ENCODE measurements around the gene MACROD1. TPM values are rescaled to one million over a fixed set of nuclear protein-coding genes. Genes with fewer than 3 reads are reported as not detected.
A peak's percentile ranks its signal among the peaks of the same experiment; 100 is the strongest.

The MACROD1 gene
- total and polyA plus RNA-seq, 7 experiments from 2014 or later = 5.4 to 16.2 (median 9.7) TPM

- no peaks in the 10 kb centered on the region for H3K4me1 ChIP-seq (ENCODE audit: control insufficient read depth in 2 of 2, insufficient read depth in 2 of 2, low read length in 2 of 2)
- H3K27me3 Mint-ChIP-seq = no peaks in the 10 kb centered on the region
- no peaks in the 10 kb centered on the region for H3K9me3 Mint-ChIP-seq
- intact Hi-C loops (cut with micrococcal nuclease) = no loop called here
- H3K27me3 ChIP-seq (ENCODE audit: control insufficient read depth in 2 of 2, insufficient read depth in 2 of 2, low read length in 2 of 2) = no peaks in the 10 kb centered on the region
- POLR2A ChIA-PET = interaction anchor here (0.6 kb wide), 1 partner anchor 1314 kb away, joined by 3 read pairs; no protein-coding TSS in a partner anchor
- no peaks in the 10 kb centered on the region for H3K9me3 ChIP-seq (ENCODE audit: control insufficient read depth in 2 of 3, low read length in 3 of 3)
- no peaks in the 10 kb centered on the region for H3K36me3 Mint-ChIP-seq
- H3K4me3 ChIP-seq (ENCODE audit: low read length) = no peak overlapping the region
- H3K27ac ChIP-seq (ENCODE audit: low read depth, low read length) = no peak overlapping the region
- H3K4me3 Mint-ChIP-seq = no peak overlapping the region
- peaks cover 0 to 15% (median 9%) of the 10 kb centered on the region in 7 donors for H3K4me1 Mint-ChIP-seq
- ATAC-seq (no peak), DNase-seq (no peak)
- no peaks in the 10 kb centered on the region for H3K36me3 ChIP-seq (ENCODE audit: control insufficient read depth in 2 of 3, insufficient read depth in 3 of 3, low read length in 3 of 3)
- no peak overlapping the region for H3K27ac Mint-ChIP-seq
- CTCF ChIA-PET = no interaction called here
These were observed 37.5 kb downstream of the MACROD1 start for GRCh38 chr11:64128255-64129006.

DNA sequence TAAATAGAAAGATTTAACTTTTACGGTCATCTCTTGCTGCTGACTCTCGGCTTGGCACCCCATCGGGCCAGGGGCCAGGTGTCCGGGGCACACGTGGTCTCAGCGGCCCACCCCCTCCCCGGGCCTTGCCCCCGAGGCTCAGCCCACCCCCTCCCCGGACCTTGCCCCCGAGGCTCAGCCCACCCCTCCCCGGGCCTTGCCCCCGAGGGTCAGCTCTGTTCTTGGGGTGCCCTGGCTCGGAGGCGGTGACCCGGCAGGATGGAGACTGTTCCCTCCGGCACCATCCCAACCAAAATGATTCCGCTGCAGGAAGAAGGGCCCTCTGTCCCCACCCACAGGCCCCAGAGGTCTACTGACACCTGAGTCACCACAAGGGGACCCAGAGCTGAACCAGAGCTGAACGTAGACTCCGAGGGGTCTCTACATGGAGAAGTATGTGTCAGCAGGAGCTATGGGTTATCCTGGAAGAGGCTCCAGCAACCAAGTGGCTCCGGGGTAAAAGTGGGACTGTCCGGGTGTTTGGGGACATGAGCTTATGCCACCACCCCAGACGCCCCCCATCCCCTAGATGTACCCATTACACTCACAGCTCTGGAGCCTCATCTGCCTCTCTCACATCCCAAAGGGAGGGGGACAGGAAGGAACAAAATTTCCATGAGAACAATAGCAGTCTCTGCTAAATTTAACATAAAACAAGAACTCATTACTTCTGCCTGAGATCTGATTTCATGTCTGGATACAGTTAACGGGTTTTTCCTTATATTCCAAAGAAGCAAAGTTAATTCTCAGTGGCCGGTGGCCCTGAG lies 38.4 kb downstream of the MACROD1 start:
- no peaks in the 10 kb centered on the region for H3K4me1 ChIP-seq (ENCODE audit: control insufficient read depth in 2 of 2, insufficient read depth in 2 of 2, low read length in 2 of 2)
- H3K27ac Mint-ChIP-seq = no peak overlapping the region
- DNase-seq (no peak), ATAC-seq (no peak)
- H3K27me3 ChIP-seq (ENCODE audit: control insufficient read depth in 2 of 2, insufficient read depth in 2 of 2, low read length in 2 of 2) = no peaks in the 10 kb centered on the region
- no peak overlapping the region for H3K4me3 ChIP-seq (ENCODE audit: low read length)
- intact Hi-C loops (cut with micrococcal nuclease) = no loop called here
- ChIA-PET POLR2A (no interaction called here), CTCF (no interaction called here)
- no peaks in the 10 kb centered on the region for H3K27me3 Mint-ChIP-seq
- no peaks in the 10 kb centered on the region for H3K9me3 ChIP-seq (ENCODE audit: control insufficient read depth in 2 of 3, low read length in 3 of 3)
- H3K36me3 ChIP-seq (ENCODE audit: control insufficient read depth in 2 of 3, insufficient read depth in 3 of 3, low read length in 3 of 3) = no peaks in the 10 kb centered on the region
- peaks cover 0 to 15% (median 9%) of the 10 kb centered on the region in 7 donors for H3K4me1 Mint-ChIP-seq
- H3K36me3 Mint-ChIP-seq = no peaks in the 10 kb centered on the region
- H3K4me3 Mint-ChIP-seq = no peak overlapping the region
- H3K9me3 Mint-ChIP-seq = no peaks in the 10 kb centered on the region
- H3K27ac ChIP-seq (ENCODE audit: low read depth, low read length) = no peak overlapping the region

DNA sequence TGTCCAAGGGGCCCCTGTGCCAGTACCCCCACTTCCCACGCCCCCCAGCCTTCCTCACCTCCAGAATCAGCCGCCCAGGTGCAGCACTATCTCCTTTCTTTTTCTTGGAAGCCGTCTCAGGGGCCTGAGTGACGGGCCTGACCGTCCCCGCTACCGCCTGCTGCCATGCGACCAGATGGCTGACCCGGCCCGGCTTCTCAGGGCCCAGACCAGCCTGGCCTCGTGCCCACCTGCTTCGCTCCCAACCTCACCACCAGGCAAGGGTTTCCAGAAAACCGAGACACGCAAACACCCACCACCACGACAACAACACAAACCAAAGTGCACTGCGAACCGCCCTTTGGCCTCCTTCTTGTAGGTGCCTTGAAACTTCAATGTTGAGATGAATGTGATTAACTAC lies 39.1 kb downstream of the MACROD1 start:
- Histone ChIP-seq H3K9me3 (ENCODE audit: control insufficient read depth in 2 of 3, low read length in 3 of 3) (no peaks in the 10 kb centered on the region), H3K36me3 (ENCODE audit: control insufficient read depth in 2 of 3, insufficient read depth in 3 of 3, low read length in 3 of 3) (no peaks in the 10 kb centered on the region), H3K4me3 (ENCODE audit: low read length) (no peak overlapping the region), H3K4me1 (ENCODE audit: control insufficient read depth in 2 of 2, insufficient read depth in 2 of 2, low read length in 2 of 2) (no peaks in the 10 kb centered on the region), H3K27ac (ENCODE audit: low read depth, low read length) (no peak overlapping the region), H3K27me3 (ENCODE audit: control insufficient read depth in 2 of 2, insufficient read depth in 2 of 2, low read length in 2 of 2) (no peaks in the 10 kb centered on the region)
- Mint-ChIP-seq H3K27ac (no peak overlapping the region), H3K36me3 (no peaks in the 10 kb centered on the region), H3K9me3 (no peaks in the 10 kb centered on the region), H3K4me3 (no peak overlapping the region), H3K27me3 (no peaks in the 10 kb centered on the region), H3K4me1 (peaks cover 0 to 15% (median 9%) of the 10 kb centered on the region in 7 donors)
- POLR2A ChIA-PET = no interaction called here
- no peak for DNase-seq
- intact Hi-C loops (cut with micrococcal nuclease) = no loop called here
- ATAC-seq = no peak
- CTCF ChIA-PET = no interaction called here

DNA sequence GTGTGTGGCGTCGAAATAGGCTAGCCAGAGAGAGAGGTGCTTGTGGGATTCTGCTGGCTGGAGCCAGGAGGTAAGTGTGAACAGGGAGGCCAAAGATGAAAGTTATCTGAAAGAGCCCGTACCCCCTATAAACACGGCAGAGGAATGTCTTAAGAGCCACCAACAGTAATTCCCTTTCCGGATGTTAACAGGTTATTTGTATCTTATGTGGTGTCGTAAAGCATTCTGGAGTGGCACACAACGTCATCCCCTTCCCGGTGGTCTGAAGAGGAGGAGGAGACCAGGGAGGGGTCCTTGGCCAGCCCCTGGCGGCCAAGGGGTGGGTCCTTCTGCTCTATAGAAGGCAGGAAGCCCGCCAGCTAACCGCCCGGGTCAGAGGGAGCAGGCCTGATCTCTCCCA lies 39.5 kb downstream of the MACROD1 start:
- Histone ChIP-seq H3K4me3 (ENCODE audit: low read length) (no peak overlapping the region), H3K27me3 (ENCODE audit: control insufficient read depth in 2 of 2, insufficient read depth in 2 of 2, low read length in 2 of 2) (no peaks in the 10 kb centered on the region), H3K9me3 (ENCODE audit: control insufficient read depth in 2 of 3, low read length in 3 of 3) (no peaks in the 10 kb centered on the region), H3K4me1 (ENCODE audit: control insufficient read depth in 2 of 2, insufficient read depth in 2 of 2, low read length in 2 of 2) (no peaks in the 10 kb centered on the region), H3K36me3 (ENCODE audit: control insufficient read depth in 2 of 3, insufficient read depth in 3 of 3, low read length in 3 of 3) (no peaks in the 10 kb centered on the region), H3K27ac (ENCODE audit: low read depth, low read length) (no peak overlapping the region)
- POLR2A ChIA-PET = no interaction called here
- Mint-ChIP-seq H3K9me3 (no peaks in the 10 kb centered on the region), H3K4me1 (peaks cover 0 to 15% (median 9%) of the 10 kb centered on the region in 7 donors), H3K36me3 (no peaks in the 10 kb centered on the region), H3K4me3 (no peak overlapping the region), H3K27ac (no peak overlapping the region), H3K27me3 (no peaks in the 10 kb centered on the region)
- ATAC-seq = no peak
- DNase-seq = no peak
- CTCF ChIA-PET = no interaction called here
- intact Hi-C loops (cut with micrococcal nuclease) = no loop called here

DNA sequence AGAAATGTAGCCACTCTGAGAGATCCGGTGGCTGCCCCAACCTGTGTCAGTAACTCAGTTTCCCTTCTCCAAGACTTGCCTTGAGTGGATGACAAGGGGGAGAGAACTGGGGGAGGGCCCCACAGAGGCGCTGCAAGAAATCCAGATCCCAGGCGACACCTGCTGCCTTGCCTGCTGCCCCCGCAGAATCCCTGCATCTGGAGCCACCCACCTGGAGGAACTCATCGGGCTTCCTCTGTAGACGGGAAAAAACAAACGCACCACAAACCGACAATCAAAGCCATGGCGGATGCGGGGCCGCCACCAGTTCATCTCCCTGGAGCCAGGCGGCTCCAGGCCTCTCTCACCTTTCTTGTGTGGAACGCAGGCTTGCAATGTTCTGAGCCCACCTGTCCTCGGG lies 40.2 kb downstream of the MACROD1 start:
- peak overlapping the region in 1 of 10 donors; percentile 14 for H3K4me3 Mint-ChIP-seq
- Histone ChIP-seq H3K36me3 (ENCODE audit: control insufficient read depth in 2 of 3, insufficient read depth in 3 of 3, low read length in 3 of 3) (no peaks in the 10 kb centered on the region), H3K4me1 (ENCODE audit: control insufficient read depth in 2 of 2, insufficient read depth in 2 of 2, low read length in 2 of 2) (no peaks in the 10 kb centered on the region), H3K27me3 (ENCODE audit: control insufficient read depth in 2 of 2, insufficient read depth in 2 of 2, low read length in 2 of 2) (no peaks in the 10 kb centered on the region), H3K4me3 (ENCODE audit: low read length) (no peak overlapping the region), H3K27ac (ENCODE audit: low read depth, low read length) (no peak overlapping the region), H3K9me3 (ENCODE audit: control insufficient read depth in 2 of 3, low read length in 3 of 3) (no peaks in the 10 kb centered on the region)
- H3K27ac Mint-ChIP-seq = no peak overlapping the region
- POLR2A ChIA-PET = no interaction called here
- DNase-seq (no peak), ATAC-seq (no peak)
- H3K36me3 Mint-ChIP-seq = no peaks in the 10 kb centered on the region
- intact Hi-C loops (cut with micrococcal nuclease) = no loop called here
- H3K27me3 Mint-ChIP-seq = no peaks in the 10 kb centered on the region
- CTCF ChIA-PET = no interaction called here
- peaks cover 0 to 15% (median 9%) of the 10 kb centered on the region in 7 donors for H3K4me1 Mint-ChIP-seq
- H3K9me3 Mint-ChIP-seq = no peaks in the 10 kb centered on the region

DNA sequence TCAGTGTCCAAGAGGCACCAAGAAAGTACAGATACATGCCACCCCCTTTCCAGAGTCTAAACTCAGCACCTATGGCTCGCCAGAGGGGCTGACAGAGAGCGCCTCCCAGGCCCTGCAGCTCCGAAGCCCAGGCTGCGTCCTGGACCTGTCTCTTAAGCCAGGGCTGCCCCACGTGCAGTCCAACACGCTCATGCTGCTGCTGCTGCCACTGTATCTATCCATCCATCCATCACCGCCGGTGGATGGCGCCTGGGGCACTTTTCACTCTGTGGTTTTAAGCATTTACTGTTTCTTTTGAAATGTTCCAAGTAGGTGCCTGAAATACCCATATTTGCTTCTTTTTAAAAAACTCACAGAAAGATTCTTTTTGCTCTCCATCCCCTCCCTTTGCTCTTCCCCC lies 41.8 kb downstream of the MACROD1 start:
- Mint-ChIP-seq H3K27me3 (no peaks in the 10 kb centered on the region), H3K27ac (no peak overlapping the region), H3K4me3 (no peak overlapping the region), H3K4me1 (peaks cover 0 to 15% (median 9%) of the 10 kb centered on the region in 7 donors), H3K9me3 (no peaks in the 10 kb centered on the region), H3K36me3 (no peaks in the 10 kb centered on the region)
- Histone ChIP-seq H3K36me3 (ENCODE audit: control insufficient read depth in 2 of 3, insufficient read depth in 3 of 3, low read length in 3 of 3) (no peaks in the 10 kb centered on the region), H3K4me3 (ENCODE audit: low read length) (no peak overlapping the region), H3K27ac (ENCODE audit: low read depth, low read length) (no peak overlapping the region), H3K4me1 (ENCODE audit: control insufficient read depth in 2 of 2, insufficient read depth in 2 of 2, low read length in 2 of 2) (no peaks in the 10 kb centered on the region), H3K27me3 (ENCODE audit: control insufficient read depth in 2 of 2, insufficient read depth in 2 of 2, low read length in 2 of 2) (no peaks in the 10 kb centered on the region), H3K9me3 (ENCODE audit: control insufficient read depth in 2 of 3, low read length in 3 of 3) (no peaks in the 10 kb centered on the region)
- intact Hi-C loops (cut with micrococcal nuclease) = no loop called here
- ATAC-seq = no peak
- CTCF ChIA-PET = no interaction called here
- POLR2A ChIA-PET = no interaction called here
- no peak for DNase-seq

DNA sequence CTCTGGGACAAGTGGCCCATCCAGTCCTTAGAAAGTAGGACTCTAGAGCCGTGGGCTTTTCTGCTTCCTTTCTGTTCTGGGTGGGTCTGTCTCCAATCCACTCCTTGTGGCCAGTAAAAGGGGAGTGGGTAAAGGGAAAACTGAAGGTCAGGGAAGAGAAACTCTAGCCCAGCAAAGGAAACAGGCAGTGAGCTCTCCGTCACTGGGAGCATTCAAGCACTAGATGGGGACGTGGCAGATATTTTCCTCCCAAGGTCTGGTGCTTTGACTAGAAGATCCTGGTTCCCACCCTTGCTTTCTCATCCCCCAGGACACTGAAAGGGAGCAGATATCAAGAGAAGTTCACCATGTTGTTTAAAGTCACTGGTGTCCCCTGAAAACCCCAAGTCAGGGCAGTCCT lies 42.2 kb downstream of the MACROD1 start:
- POLR2A ChIA-PET = no interaction called here
- intact Hi-C loops (cut with micrococcal nuclease) = no loop called here
- Mint-ChIP-seq H3K27ac (no peak overlapping the region), H3K4me3 (no peak overlapping the region), H3K36me3 (no peaks in the 10 kb centered on the region), H3K9me3 (no peaks in the 10 kb centered on the region), H3K4me1 (peaks cover 0 to 15% (median 9%) of the 10 kb centered on the region in 7 donors), H3K27me3 (no peaks in the 10 kb centered on the region)
- H3K4me3 ChIP-seq (ENCODE audit: low read length) = no peak overlapping the region
- no peaks in the 10 kb centered on the region for H3K36me3 ChIP-seq (ENCODE audit: control insufficient read depth in 2 of 3, insufficient read depth in 3 of 3, low read length in 3 of 3)
- ATAC-seq (no peak), DNase-seq (no peak)
- H3K27me3 ChIP-seq (ENCODE audit: control insufficient read depth in 2 of 2, insufficient read depth in 2 of 2, low read length in 2 of 2) = no peaks in the 10 kb centered on the region
- H3K4me1 ChIP-seq (ENCODE audit: control insufficient read depth in 2 of 2, insufficient read depth in 2 of 2, low read length in 2 of 2) = no peaks in the 10 kb centered on the region
- no peak overlapping the region for H3K27ac ChIP-seq (ENCODE audit: low read depth, low read length)
- CTCF ChIA-PET = no interaction called here
- no peaks in the 10 kb centered on the region for H3K9me3 ChIP-seq (ENCODE audit: control insufficient read depth in 2 of 3, low read length in 3 of 3)
